MM.1S (cell line): ENCODE data around the gene GGT6.

Experiments
- DNase-seq: peaks from one replicate; pipeline ENCODE4 v3.0.0-alpha.2; 2015
- H2AFZ ChIP-seq: fragments of 300-600 bp; sonication (generic); 2 replicates; pipeline ENCODE4 v1.6.0; 2016; ENCODE audit warnings: antibody characterized with exemption, low read length
- H3F3A ChIP-seq: fragments of 300-600 bp; sonication (generic); 2 replicates; pipeline ENCODE4 v1.6.1; 2016; ENCODE audit warnings: mild to moderate bottlenecking, antibody characterized with exemption, low read length, moderate library complexity, mixed read lengths; ENCODE audit not compliant: insufficient read depth
- H3K27ac ChIP-seq: fragments of 300-600 bp; sonication (generic); 2 replicates; pipeline ENCODE4 v1.5.1; 2016; ENCODE audit warnings: mild to moderate bottlenecking, low read length
- H3K27me3 ChIP-seq: fragments of 300-600 bp; sonication (generic); replicated peaks from 2 replicates; pipeline ENCODE4 v1.6.0; 2016; ENCODE audit warnings: low read length; ENCODE audit not compliant: insufficient read depth
- H3K36me3 ChIP-seq: fragments of 300-600 bp; sonication (generic); replicated peaks from 2 replicates; pipeline ENCODE4 v1.6.1; 2016; ENCODE audit warnings: mild to moderate bottlenecking, low read length, mixed read lengths; ENCODE audit not compliant: insufficient read depth
- H3K4me1 ChIP-seq: fragments of 300-600 bp; sonication (generic); 2 replicates; pipeline ENCODE4 v1.6.1; 2016; ENCODE audit warnings: low read length, mixed read lengths
- H3K4me2 ChIP-seq: fragments of 300-600 bp; sonication (generic); 2 replicates; pipeline ENCODE4 v1.6.0; 2016; ENCODE audit warnings: low read depth, low read length
- H3K4me3 ChIP-seq: fragments of 300-600 bp; sonication (generic); 2 replicates; pipeline ENCODE4 v1.5.1; 2016; ENCODE audit warnings: low read length, mixed read lengths
- H3K79me2 ChIP-seq: fragments of 300-600 bp; sonication (generic); 2 replicates; pipeline ENCODE4 v1.6.1; 2016; ENCODE audit warnings: mixed run types, low read length, mixed read lengths
- H3K9ac ChIP-seq: fragments of 300-600 bp; sonication (generic); 2 replicates; pipeline ENCODE4 v1.6.1; 2016; ENCODE audit warnings: low read length, mixed read lengths
- H3K9me2 ChIP-seq: fragments of 300-600 bp; sonication (generic); replicated peaks from 2 replicates; pipeline ENCODE4 v1.6.1; 2016; ENCODE audit warnings: mild to moderate bottlenecking, low read length, mixed read lengths; ENCODE audit not compliant: insufficient read depth
- H3K9me3 ChIP-seq: fragments of 300-600 bp; sonication (generic); replicated peaks from 2 replicates; pipeline ENCODE4 v1.6.1; 2016; ENCODE audit warnings: mild to moderate bottlenecking, low read length, mixed read lengths; ENCODE audit not compliant: insufficient read depth
- H4K20me1 ChIP-seq: fragments of 300-600 bp; sonication (generic); 2 replicates; pipeline ENCODE4 v1.6.1; 2016; ENCODE audit warnings: mild to moderate bottlenecking, low read length, moderate library complexity, mixed read lengths; ENCODE audit not compliant: insufficient read depth
- EZH2 ChIP-seq: fragments of 300-600 bp; sonication (generic); optimal IDR thresholded peaks from 2 replicates; pipeline ENCODE3; 2017; ENCODE audit warnings: low read depth, mild to moderate bottlenecking, antibody characterized with exemption, low read length, mixed read lengths
- EZH2phosphoT487 ChIP-seq: fragments of 300-600 bp; sonication (generic); IDR thresholded peaks from 2 replicates; pipeline ENCODE4 v1.6.1; 2018; ENCODE audit warnings: antibody characterized with exemption, low read length
- TF ChIP-seq, protein P1 (sequence below): fragments of 300-600 bp; sonication (generic); IDR thresholded peaks from 2 replicates; pipeline ENCODE4 v1.5.1; 2016; ENCODE audit warnings: antibody characterized with exemption, low read length, mixed read lengths

The GGT6 gene

DNA sequence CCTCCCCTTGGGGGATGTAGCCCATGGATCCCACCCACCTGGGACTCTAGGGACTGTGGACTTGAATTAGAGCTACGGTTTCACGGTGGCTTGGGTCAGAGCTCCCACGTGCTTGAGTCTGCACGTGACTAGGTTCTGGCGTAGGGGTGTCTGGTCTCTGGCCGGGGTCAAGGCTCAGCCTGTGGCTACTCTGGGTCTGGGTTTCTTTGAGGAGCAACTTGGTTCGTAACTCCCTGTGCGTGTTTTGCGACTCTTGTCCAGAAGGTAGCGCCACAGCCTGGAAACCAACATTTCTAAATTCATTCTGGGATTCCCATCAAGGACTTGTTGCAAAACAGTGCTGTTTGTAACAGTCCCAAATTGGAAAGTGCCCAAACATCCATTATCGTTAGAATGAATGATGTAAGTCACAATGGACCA lies 470 bp upstream of the GGT6 start:
- peaks cover 13% of the 10 kb centered on the region for H3F3A ChIP-seq
- H4K20me1 ChIP-seq: no peaks in the 10 kb centered on the region
- no peak overlapping the region for H3K4me2 ChIP-seq
- no peak for DNase-seq
- peaks cover 27% of the 10 kb centered on the region for H3K4me1 ChIP-seq
- TF ChIP-seq EZH2phosphoT487 (no peak), EZH2 (no peak)
- TF ChIP-seq, protein P1, sequence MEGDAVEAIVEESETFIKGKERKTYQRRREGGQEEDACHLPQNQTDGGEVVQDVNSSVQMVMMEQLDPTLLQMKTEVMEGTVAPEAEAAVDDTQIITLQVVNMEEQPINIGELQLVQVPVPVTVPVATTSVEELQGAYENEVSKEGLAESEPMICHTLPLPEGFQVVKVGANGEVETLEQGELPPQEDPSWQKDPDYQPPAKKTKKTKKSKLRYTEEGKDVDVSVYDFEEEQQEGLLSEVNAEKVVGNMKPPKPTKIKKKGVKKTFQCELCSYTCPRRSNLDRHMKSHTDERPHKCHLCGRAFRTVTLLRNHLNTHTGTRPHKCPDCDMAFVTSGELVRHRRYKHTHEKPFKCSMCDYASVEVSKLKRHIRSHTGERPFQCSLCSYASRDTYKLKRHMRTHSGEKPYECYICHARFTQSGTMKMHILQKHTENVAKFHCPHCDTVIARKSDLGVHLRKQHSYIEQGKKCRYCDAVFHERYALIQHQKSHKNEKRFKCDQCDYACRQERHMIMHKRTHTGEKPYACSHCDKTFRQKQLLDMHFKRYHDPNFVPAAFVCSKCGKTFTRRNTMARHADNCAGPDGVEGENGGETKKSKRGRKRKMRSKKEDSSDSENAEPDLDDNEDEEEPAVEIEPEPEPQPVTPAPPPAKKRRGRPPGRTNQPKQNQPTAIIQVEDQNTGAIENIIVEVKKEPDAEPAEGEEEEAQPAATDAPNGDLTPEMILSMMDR: no peak
- no peak overlapping the region for H3K27ac ChIP-seq
- no peaks in the 10 kb centered on the region for H3K36me3 ChIP-seq
- H2AFZ ChIP-seq: no peak overlapping the region
- H3K79me2 ChIP-seq: no peaks in the 10 kb centered on the region
- H3K9me3 ChIP-seq: no peaks in the 10 kb centered on the region
- H3K9me2 ChIP-seq: no peaks in the 10 kb centered on the region
- H3K27me3 ChIP-seq: no peaks in the 10 kb centered on the region
- H3K9ac ChIP-seq: no peak overlapping the region
- H3K4me3 ChIP-seq: no peak overlapping the region

DNA sequence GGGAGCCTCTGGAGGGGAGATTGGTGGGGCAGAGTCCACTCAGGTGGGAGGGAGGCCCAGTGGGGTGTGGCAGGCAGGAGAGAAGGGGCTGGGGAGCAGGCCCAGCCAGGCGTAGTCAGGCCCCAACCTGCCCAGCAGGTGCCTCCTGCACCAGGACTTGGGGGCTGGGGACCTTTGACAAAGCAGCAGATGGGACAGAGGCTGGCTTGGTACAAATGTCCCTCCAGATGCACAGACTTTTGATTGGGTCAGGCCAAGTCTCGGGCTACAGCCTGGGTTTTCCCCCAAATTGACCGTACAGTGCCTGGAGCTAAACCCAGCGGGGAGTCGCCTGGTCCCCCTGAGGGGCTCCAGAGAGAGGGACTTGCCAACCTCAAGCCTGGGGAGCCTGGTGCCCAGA lies 411 bp downstream of the GGT6 start:
- Histone ChIP-seq H3K9ac (no peak overlapping the region), H3F3A (peaks cover 16% of the 10 kb centered on the region), H3K36me3 (no peaks in the 10 kb centered on the region), H3K9me3 (no peaks in the 10 kb centered on the region), H2AFZ (no peak overlapping the region), H3K27ac (no peak overlapping the region), H3K4me2 (no peak overlapping the region), H3K4me1 (peaks cover 30% of the 10 kb centered on the region), H3K4me3 (no peak overlapping the region), H3K79me2 (peaks cover 6% of the 10 kb centered on the region), H4K20me1 (no peaks in the 10 kb centered on the region), H3K9me2 (no peaks in the 10 kb centered on the region), H3K27me3 (no peaks in the 10 kb centered on the region)
- no peak for DNase-seq
- no peak for TF ChIP-seq EZH2
- TF ChIP-seq EZH2phosphoT487: no peak
- TF ChIP-seq, protein P1: no peak

DNA sequence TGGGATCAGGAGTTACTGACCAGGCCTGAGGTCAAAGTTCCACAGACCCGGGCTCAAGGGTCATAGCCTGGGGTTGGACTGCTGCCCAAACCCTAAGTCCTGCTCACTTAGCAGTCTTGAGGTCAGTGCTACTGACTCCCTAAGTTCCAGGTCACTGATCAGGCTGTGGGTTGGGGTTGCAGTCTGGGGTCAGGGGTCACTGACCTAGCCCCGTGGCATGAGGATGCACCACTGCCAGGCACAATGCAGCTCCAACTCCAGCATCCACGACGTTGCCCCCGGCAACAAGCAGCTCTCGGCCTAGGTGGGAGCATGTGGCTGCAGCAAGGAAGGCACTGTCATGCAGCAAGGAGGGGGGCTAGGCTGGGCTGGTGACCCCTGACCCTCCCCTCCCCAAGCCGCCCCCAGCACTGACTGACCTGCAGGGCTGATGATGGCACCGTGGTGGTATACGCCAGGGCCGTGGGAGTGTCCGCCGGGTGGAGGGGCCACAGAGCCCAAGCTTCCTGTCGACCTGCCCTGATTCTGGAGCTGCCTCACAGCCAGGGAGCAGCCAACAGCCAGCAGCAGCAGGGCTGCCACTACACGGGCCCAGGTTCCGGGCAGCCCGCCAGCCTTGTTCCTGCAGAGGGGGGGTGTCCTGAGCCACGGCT lies 1.1 kb downstream of the GGT6 start:
- Histone ChIP-seq H3K36me3 (no peaks in the 10 kb centered on the region), H3K27ac (no peak overlapping the region), H3F3A (peaks cover 16% of the 10 kb centered on the region), H3K9ac (no peak overlapping the region), H3K4me1 (peaks cover 30% of the 10 kb centered on the region), H3K4me2 (no peak overlapping the region), H3K9me2 (no peaks in the 10 kb centered on the region), H3K9me3 (no peaks in the 10 kb centered on the region), H4K20me1 (no peaks in the 10 kb centered on the region), H2AFZ (no peak overlapping the region), H3K27me3 (no peaks in the 10 kb centered on the region), H3K79me2 (peaks cover 13% of the 10 kb centered on the region), H3K4me3 (no peak overlapping the region)
- TF ChIP-seq, protein P1: no peak
- TF ChIP-seq EZH2phosphoT487 (no peak), EZH2 (no peak)
- no peak for DNase-seq
